HepG2 (cell line): ENCODE measurements around the gene KRTAP12-3. TPM values are rescaled to one million over a fixed set of nuclear protein-coding genes. Genes with fewer than 3 reads are reported as not detected.
A peak's percentile ranks its signal among the peaks of the same experiment; 100 is the strongest.

Experiments
- ATAD3A ChIP-seq: sonication (generic); formaldehyde crosslinking; IDR thresholded peaks from 2 replicates; pipeline ENCODE4 v1.4.0; 2020; ENCODE audit warnings: missing genetic modification reagents
- GABPA ChIP-seq, 2 experiments: IDR thresholded peaks; 2 replicates each; pipeline ENCODE4 v1.6.1; 2011 to 2016; ENCODE audit warnings: low read depth in 2 of 2, low read length in 1 of 2, missing biosample characterization in 1 of 2, missing genetic modification characterization in 1 of 2
- HIVEP1 ChIP-seq: sonication (generic); formaldehyde crosslinking; IDR thresholded peaks from 2 replicates; pipeline ENCODE4 v1.4.0; 2020; ENCODE audit warnings: mild to moderate bottlenecking, missing genetic modification reagents
- IKZF4 ChIP-seq: sonication (generic); formaldehyde crosslinking; IDR thresholded peaks from 2 replicates; pipeline ENCODE4 v1.5.1; 2020; ENCODE audit warnings: borderline replicate concordance, mild to moderate bottlenecking, low read depth, missing genetic modification reagents; ENCODE audit errors: not compliant biosample characterization
- MXI1 ChIP-seq: IDR thresholded peaks from 3 replicates; pipeline ENCODE4 v1.6.1; 2012; ENCODE audit warnings: low read depth, low read length, inconsistent platforms, borderline replicate concordance
- NCOR1 ChIP-seq: fragments of 200-600 bp; sonication (generic); IDR thresholded peaks from 2 replicates; pipeline ENCODE4 v1.7.0; 2017; ENCODE audit warnings: antibody characterized with exemption, low read length, borderline replicate concordance
- RAD51 ChIP-seq: fragments of 450-650 bp; IDR thresholded peaks from 2 replicates; pipeline ENCODE4 v1.6.1; 2016; ENCODE audit warnings: borderline replicate concordance
- RARA ChIP-seq: IDR thresholded peaks from 2 replicates; pipeline ENCODE4 v1.6.1; 2016; ENCODE audit warnings: missing genetic modification reagents, missing compliant biosample characterization
- SRSF4 ChIP-seq: fragments of 200-400 bp; formaldehyde crosslinking; IDR thresholded peaks from one replicate; pipeline ENCODE4 v1.6.1; 2018; ENCODE audit warnings: mild to moderate bottlenecking, low read depth, low read length, moderate library complexity; ENCODE audit not compliant: poor library complexity, severe bottlenecking
- THAP11 ChIP-seq: IDR thresholded peaks from 2 replicates; pipeline ENCODE4 v1.6.1; 2016; ENCODE audit warnings: missing biosample characterization, missing genetic modification reagents
- ZNF234 ChIP-seq: sonication (generic); formaldehyde crosslinking; conservative IDR thresholded peaks from 2 replicates; pipeline ENCODE4 v1.5.1; 2020; ENCODE audit warnings: mild to moderate bottlenecking, missing genetic modification reagents
- ZNF235 ChIP-seq: sonication (generic); formaldehyde crosslinking; IDR thresholded peaks from 2 replicates; pipeline ENCODE4 v1.8.1; 2023; ENCODE audit warnings: mild to moderate bottlenecking, missing genetic modification reagents, borderline replicate concordance
- ZNF24 ChIP-seq: fragments of 450-650 bp; IDR thresholded peaks from 2 replicates; pipeline ENCODE4 v1.6.1; 2017; ENCODE audit warnings: antibody characterized with exemption, mild to moderate bottlenecking
- ZNF354B ChIP-seq: sonication (generic); formaldehyde crosslinking; IDR thresholded peaks from 2 replicates; pipeline ENCODE4 v1.8.0; 2022; ENCODE audit warnings: mild to moderate bottlenecking, missing genetic modification reagents
- ZNF510 ChIP-seq: sonication (generic); formaldehyde crosslinking; IDR thresholded peaks from 2 replicates; pipeline ENCODE4 v1.4.0; 2020; ENCODE audit warnings: low read depth, mild to moderate bottlenecking, missing genetic modification reagents
- ZNF543 ChIP-seq: sonication (generic); formaldehyde crosslinking; IDR thresholded peaks from 2 replicates; pipeline ENCODE4 v1.4.0; 2020; ENCODE audit warnings: mild to moderate bottlenecking, missing genetic modification reagents
- ZNF598 ChIP-seq: sonication (generic); formaldehyde crosslinking; IDR thresholded peaks from 2 replicates; pipeline ENCODE4 v1.5.1; 2020; ENCODE audit warnings: mild to moderate bottlenecking, missing genetic modification reagents, borderline replicate concordance
- ZZZ3 ChIP-seq: sonication (generic); formaldehyde crosslinking; IDR thresholded peaks from 2 replicates; pipeline ENCODE4 v1.4.0; 2020; ENCODE audit warnings: missing genetic modification reagents, mild to moderate bottlenecking, borderline replicate concordance
- polyA plus RNA-seq, 8 experiments: library from polyadenylated mRNA; depleted of rRNA in 3 of 8; stranded (reverse) in 7 of 8; unstranded in 1 of 8; fragments of >200 nt; fragmentation: Illumina TruSeq in 4 of 8; extraction: Trizol in 4 of 8; gene quantifications; 2 replicates each; pipeline versions ENCODE4 v1.2.1 to v1.2.3, GENCODE V29; 2011 to 2016; ENCODE audit warnings: low read depth in 4 of 8, missing spikeins in 1 of 8, mixed read lengths in 1 of 8; ENCODE audit not compliant: insufficient read depth in 1 of 8
- total RNA-seq, 5 experiments: library from RNA; depleted of rRNA; stranded (reverse); fragments of >200 nt; fragmentation: Illumina TruSeq; extraction: Trizol; gene quantifications; 2 replicates each; pipeline ENCODE4 v1.2.3, GENCODE V29; 2016; ENCODE audit warnings: low read depth in 1 of 5
- TF ChIP-seq, protein P1 (sequence below): sonication (generic); formaldehyde crosslinking; IDR thresholded peaks from 2 replicates; pipeline ENCODE4 v1.4.0; 2020; ENCODE audit warnings: missing genetic modification reagents, borderline replicate concordance
- TF ChIP-seq, protein P2 (sequence below): sonication (generic); formaldehyde crosslinking; IDR thresholded peaks from 2 replicates; pipeline ENCODE4 v1.9.0; 2021; ENCODE audit warnings: missing genetic modification reagents, mild to moderate bottlenecking, borderline replicate concordance
- TF ChIP-seq, protein P3 (sequence below): sonication (generic); formaldehyde crosslinking; IDR thresholded peaks from 2 replicates; pipeline ENCODE4 v1.4.0; 2020; ENCODE audit warnings: missing genetic modification reagents, borderline replicate concordance
- TF ChIP-seq, protein P4 (sequence below): sonication (generic); formaldehyde crosslinking; IDR thresholded peaks from 2 replicates; pipeline ENCODE4 v1.4.0; 2020; ENCODE audit warnings: missing genetic modification reagents

Gene KRTAP12-3
- total and polyA plus RNA-seq, 2 of the 13 experiments (the other 11 are each of a cell fraction or from before 2014, with no cell fraction given) = not detected

DNA sequence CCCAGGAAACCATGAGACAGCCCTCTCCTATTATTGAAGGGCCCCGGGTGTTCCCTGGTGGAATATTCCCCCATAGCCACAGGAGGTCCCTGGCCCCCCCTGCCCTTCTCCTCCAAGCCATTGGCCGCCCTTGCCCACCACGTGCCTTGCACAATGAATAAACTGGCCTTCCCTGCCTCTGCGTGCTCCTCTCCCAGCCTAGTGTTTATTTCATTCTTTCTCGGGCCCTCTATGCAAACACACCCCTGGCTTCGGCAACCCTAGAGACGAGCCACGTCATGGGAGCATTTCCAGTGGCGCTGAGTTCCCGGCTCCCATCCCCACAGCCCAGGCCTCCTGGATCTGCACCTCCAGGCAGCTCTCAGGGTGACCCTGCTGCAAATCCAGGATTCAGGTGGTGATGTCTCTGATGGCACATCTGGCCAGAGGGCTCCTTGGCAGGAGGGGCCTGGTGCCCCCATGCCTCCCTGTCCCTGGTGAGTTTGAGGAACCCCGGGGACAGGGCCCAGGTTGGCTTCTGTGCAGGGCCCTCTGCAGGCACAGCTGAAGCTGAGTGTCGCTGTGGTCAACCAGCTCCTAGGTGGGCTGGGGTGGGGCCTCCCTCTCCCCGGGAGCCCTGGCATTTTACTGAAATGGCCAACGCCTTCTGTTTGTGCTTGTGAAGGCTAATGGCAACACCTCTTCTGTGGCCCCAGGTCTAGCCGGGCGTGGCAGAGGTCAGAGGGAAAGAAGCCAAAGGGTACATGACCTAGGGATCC lies 45.4 kb downstream of the KRTAP12-3 start (continued):
- TF ChIP-seq, protein P1, sequence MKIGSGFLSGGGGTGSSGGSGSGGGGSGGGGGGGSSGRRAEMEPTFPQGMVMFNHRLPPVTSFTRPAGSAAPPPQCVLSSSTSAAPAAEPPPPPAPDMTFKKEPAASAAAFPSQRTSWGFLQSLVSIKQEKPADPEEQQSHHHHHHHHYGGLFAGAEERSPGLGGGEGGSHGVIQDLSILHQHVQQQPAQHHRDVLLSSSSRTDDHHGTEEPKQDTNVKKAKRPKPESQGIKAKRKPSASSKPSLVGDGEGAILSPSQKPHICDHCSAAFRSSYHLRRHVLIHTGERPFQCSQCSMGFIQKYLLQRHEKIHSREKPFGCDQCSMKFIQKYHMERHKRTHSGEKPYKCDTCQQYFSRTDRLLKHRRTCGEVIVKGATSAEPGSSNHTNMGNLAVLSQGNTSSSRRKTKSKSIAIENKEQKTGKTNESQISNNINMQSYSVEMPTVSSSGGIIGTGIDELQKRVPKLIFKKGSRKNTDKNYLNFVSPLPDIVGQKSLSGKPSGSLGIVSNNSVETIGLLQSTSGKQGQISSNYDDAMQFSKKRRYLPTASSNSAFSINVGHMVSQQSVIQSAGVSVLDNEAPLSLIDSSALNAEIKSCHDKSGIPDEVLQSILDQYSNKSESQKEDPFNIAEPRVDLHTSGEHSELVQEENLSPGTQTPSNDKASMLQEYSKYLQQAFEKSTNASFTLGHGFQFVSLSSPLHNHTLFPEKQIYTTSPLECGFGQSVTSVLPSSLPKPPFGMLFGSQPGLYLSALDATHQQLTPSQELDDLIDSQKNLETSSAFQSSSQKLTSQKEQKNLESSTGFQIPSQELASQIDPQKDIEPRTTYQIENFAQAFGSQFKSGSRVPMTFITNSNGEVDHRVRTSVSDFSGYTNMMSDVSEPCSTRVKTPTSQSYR = no peak
- TF ChIP-seq ATAD3A (CRISPR knock-in tag) (no peak), ZNF235 (no peak), ZNF354B (CRISPR knock-in tag) (no peak), ZZZ3 (CRISPR knock-in tag) (0 out of 2 replicates have a peak, but pooled peaks have one; percentile 62), IKZF4 (CRISPR knock-in tag) (no peak), RAD51 (no peak), HIVEP1 (CRISPR knock-in tag) (no peak), NCOR1 (no peak), THAP11 (CRISPR knock-in tag) (0 out of 2 replicates have a peak, but pooled peaks have one; percentile 12), GABPA (IDR thresholded peaks at IDR 0.05; ENCODE audit: low read depth, low read length) (no peak), GABPA (CRISPR knock-in tag; IDR thresholded peaks at IDR 0.05; ENCODE audit: low read depth) (no peak), ZNF543 (CRISPR knock-in tag) (no peak), MXI1 (peak; percentile 37; the same call in 1 of the 3 replicates), ZNF510 (CRISPR knock-in tag) (no peak), RARA (peak; percentile 74), SRSF4 (no peak), ZNF24 (no peak), ZNF234 (no peak), ZNF598 (CRISPR knock-in tag) (peak; percentile 63; the same call in 1 of the 2 replicates)
- TF ChIP-seq, protein P2, sequence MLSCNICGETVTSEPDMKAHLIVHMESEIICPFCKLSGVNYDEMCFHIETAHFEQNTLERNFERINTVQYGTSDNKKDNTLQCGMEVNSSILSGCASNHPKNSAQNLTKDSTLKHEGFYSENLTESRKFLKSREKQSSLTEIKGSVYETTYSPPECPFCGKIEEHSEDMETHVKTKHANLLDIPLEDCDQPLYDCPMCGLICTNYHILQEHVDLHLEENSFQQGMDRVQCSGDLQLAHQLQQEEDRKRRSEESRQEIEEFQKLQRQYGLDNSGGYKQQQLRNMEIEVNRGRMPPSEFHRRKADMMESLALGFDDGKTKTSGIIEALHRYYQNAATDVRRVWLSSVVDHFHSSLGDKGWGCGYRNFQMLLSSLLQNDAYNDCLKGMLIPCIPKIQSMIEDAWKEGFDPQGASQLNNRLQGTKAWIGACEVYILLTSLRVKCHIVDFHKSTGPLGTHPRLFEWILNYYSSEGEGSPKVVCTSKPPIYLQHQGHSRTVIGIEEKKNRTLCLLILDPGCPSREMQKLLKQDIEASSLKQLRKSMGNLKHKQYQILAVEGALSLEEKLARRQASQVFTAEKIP (CRISPR knock-in tag) = no peak
- TF ChIP-seq, protein P3, sequence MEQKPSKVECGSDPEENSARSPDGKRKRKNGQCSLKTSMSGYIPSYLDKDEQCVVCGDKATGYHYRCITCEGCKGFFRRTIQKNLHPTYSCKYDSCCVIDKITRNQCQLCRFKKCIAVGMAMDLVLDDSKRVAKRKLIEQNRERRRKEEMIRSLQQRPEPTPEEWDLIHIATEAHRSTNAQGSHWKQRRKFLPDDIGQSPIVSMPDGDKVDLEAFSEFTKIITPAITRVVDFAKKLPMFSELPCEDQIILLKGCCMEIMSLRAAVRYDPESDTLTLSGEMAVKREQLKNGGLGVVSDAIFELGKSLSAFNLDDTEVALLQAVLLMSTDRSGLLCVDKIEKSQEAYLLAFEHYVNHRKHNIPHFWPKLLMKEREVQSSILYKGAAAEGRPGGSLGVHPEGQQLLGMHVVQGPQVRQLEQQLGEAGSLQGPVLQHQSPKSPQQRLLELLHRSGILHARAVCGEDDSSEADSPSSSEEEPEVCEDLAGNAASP (CRISPR knock-in tag) = no peak
- TF ChIP-seq, protein P4, sequence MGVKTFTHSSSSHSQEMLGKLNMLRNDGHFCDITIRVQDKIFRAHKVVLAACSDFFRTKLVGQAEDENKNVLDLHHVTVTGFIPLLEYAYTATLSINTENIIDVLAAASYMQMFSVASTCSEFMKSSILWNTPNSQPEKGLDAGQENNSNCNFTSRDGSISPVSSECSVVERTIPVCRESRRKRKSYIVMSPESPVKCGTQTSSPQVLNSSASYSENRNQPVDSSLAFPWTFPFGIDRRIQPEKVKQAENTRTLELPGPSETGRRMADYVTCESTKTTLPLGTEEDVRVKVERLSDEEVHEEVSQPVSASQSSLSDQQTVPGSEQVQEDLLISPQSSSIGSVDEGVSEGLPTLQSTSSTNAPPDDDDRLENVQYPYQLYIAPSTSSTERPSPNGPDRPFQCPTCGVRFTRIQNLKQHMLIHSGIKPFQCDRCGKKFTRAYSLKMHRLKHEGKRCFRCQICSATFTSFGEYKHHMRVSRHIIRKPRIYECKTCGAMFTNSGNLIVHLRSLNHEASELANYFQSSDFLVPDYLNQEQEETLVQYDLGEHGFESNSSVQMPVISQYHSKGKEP (CRISPR knock-in tag) = no peak
